GM12878 (cell line): ENCODE measurements around the gene QPRT. TPM values are rescaled to one million over a fixed set of nuclear protein-coding genes. Genes with fewer than 3 reads are reported as not detected.
"Not testable (repeated sequence)": the region's sequence is repeated elsewhere in the genome, so short reads cannot be mapped to it uniquely, and the experiment has no call there.

Experiments
- ATAC-seq: fragments of 200-7000 bp; cut with Tn5 transposase; 3 replicates; pipeline ENCODE4 v1.9.1; 2020; ENCODE audit warnings: mild to moderate bottlenecking, moderate library complexity
- BruUV-seq: library from RNA; stranded (reverse); fragments of 400-500 nt; replicated peaks from 2 replicates; lab custom pipeline; 2021; lab: Mats Ljungman, UMichigan
- CTCF ChIA-PET: fragments of 300-600 bp; sonication (Branson Sonifier 250); formaldehyde crosslinking; extraction: SDS; loops from one replicate; lab custom pipeline; 2021; ENCODE audit warnings: inconsistent platforms; lab: Yijun Ruan, JAX
- POLR2A ChIA-PET: fragments of 350-600 bp; formaldehyde crosslinking; extraction: SDS; loops from one replicate; lab custom pipeline; 2021; ENCODE audit warnings: inconsistent platforms; lab: Charles Lee
- RAD21 ChIA-PET: fragments of 300-600 bp; sonication (Branson Sonifier 250); formaldehyde crosslinking; loops from one replicate; lab custom pipeline; 2023; ENCODE audit warnings: antibody characterized with exemption; ENCODE audit not compliant: unreplicated experiment; lab: Charles Lee
- SMC1A ChIA-PET: fragments of 300-600 bp; sonication (Branson Sonifier 250); formaldehyde crosslinking; loops from one replicate; lab custom pipeline; 2023; ENCODE audit not compliant: unreplicated experiment, uncharacterized antibody; lab: Charles Lee
- DNase-seq: peaks from one replicate; pipeline ENCODE4 v3.0.0-alpha.2; 2011; ENCODE audit warnings: low read depth, low spot score
- FAIRE-seq: peaks from 3 replicates; lab custom pipeline; 2011; peaks lifted over from hg19 to GRCh38; lab: Jason Lieb, UNC
- H2AFZ ChIP-seq: 2 replicates; pipeline ENCODE4 v1.6.0; 2011; ENCODE audit warnings: low read depth, low read length, control low read depth; ENCODE audit not compliant: control insufficient read depth
- H3K27ac ChIP-seq: 2 replicates; pipeline ENCODE4 v1.5.1; 2011; ENCODE audit warnings: control low read depth; ENCODE audit not compliant: control insufficient read depth, insufficient read depth
- H3K27me3 ChIP-seq, 2 experiments: replicated peaks in 1 of 2; 2 replicates each; pipeline versions ENCODE4 v1.6.0 to v1.6.1; 2011; ENCODE audit warnings: low read length in 1 of 2; ENCODE audit not compliant: control insufficient read depth in 2 of 2, insufficient read depth in 2 of 2
- H3K36me3 ChIP-seq, 2 experiments: 2 replicates each; pipeline ENCODE4 v1.5.1; 2011; ENCODE audit warnings: low read length in 1 of 2; ENCODE audit not compliant: control insufficient read depth in 2 of 2, insufficient read depth in 2 of 2
- H3K4me1 ChIP-seq: 2 replicates; pipeline ENCODE4 v1.6.1; 2011; ENCODE audit warnings: mild to moderate bottlenecking, low read length, moderate library complexity, mixed read lengths; ENCODE audit not compliant: control insufficient read depth, insufficient read depth
- H3K4me2 ChIP-seq: 2 replicates; pipeline ENCODE4 v1.6.0; 2011; ENCODE audit warnings: control low read depth; ENCODE audit not compliant: control insufficient read depth, insufficient read depth
- H3K4me3 ChIP-seq: fragments of 200-600 bp; sonication (generic); 2 replicates; pipeline ENCODE4 v1.5.1; 2016
- H3K79me2 ChIP-seq: 2 replicates; pipeline ENCODE4 v1.6.0; 2011; ENCODE audit warnings: low read length; ENCODE audit not compliant: control insufficient read depth, insufficient read depth
- H3K9ac ChIP-seq: 2 replicates; pipeline ENCODE4 v1.8.0; 2011; ENCODE audit warnings: low read length, control low read depth, mixed read lengths; ENCODE audit not compliant: control insufficient read depth, insufficient read depth
- H3K9me3 ChIP-seq: replicated peaks from 3 replicates; pipeline ENCODE4 v1.5.1; 2011; ENCODE audit warnings: mild to moderate bottlenecking, low read length; ENCODE audit not compliant: control insufficient read depth, insufficient read depth
- H4K20me1 ChIP-seq: 2 replicates; pipeline ENCODE4 v1.6.0; 2011; ENCODE audit not compliant: control insufficient read depth, insufficient read depth
- BHLHE40 ChIP-seq, 2 experiments: fragments of 450-650 bp in 1 of 2; IDR thresholded peaks; 2 replicates each; pipeline ENCODE4 v1.6.1; 2011 to 2017; ENCODE audit warnings: low read depth in 2 of 2, borderline replicate concordance in 1 of 2, improper control_type of control experiment in 1 of 2, low read length in 1 of 2, mild to moderate bottlenecking in 1 of 2
- EED ChIP-seq: sonication (generic); IDR thresholded peaks from 2 replicates; pipeline ENCODE4 v1.6.1; 2016; ENCODE audit warnings: antibody characterized with exemption, low read depth
- IKZF1 ChIP-seq: fragments of 450-650 bp; conservative IDR thresholded peaks from 2 replicates; pipeline ENCODE4 v1.6.1; 2017; ENCODE audit warnings: antibody characterized with exemption, mild to moderate bottlenecking
- IKZF2 ChIP-seq, 2 experiments: fragments of 450-650 bp; IDR thresholded peaks; 2 replicates each; pipeline ENCODE4 v1.6.1; 2017; ENCODE audit warnings: mild to moderate bottlenecking in 2 of 2, moderate library complexity in 2 of 2
- MTA2 ChIP-seq: fragments of 450-650 bp; IDR thresholded peaks from 2 replicates; pipeline ENCODE4 v1.6.1; 2016; ENCODE audit warnings: low read depth, mild to moderate bottlenecking, moderate library complexity
- NR2C1 ChIP-seq: fragments of 450-650 bp; IDR thresholded peaks from 2 replicates; pipeline ENCODE4 v1.6.1; 2017; ENCODE audit warnings: antibody characterized with exemption, mild to moderate bottlenecking, moderate library complexity
- NR2F1 ChIP-seq: fragments of 450-650 bp; conservative IDR thresholded peaks from 2 replicates; pipeline ENCODE4 v1.6.1; 2017; ENCODE audit warnings: mild to moderate bottlenecking
- ZNF687 ChIP-seq: fragments of 450-650 bp; IDR thresholded peaks from 2 replicates; pipeline ENCODE4 v1.6.1; 2017; ENCODE audit warnings: mild to moderate bottlenecking, moderate library complexity
- WGBS: methylation state at CpG from one replicate; pipeline ENCODE4 v1.1.6; 2016; ENCODE audit warnings: low lambda C conversion rate; ENCODE audit not compliant: insufficient replicate concordance, insufficient coverage; ENCODE audit errors: missing lambda C conversion rate; 5-methylcytosine and 5-hydroxymethylcytosine counted together
- in situ Hi-C: fragments of 300-500 bp; cut with MboI; formaldehyde crosslinking; loops from 9 replicates; pipeline ENCODE4 v1.14.3; 2018; ENCODE audit warnings: mixed read lengths
- intact Hi-C: fragments of 100-400 bp; cut with micrococcal nuclease; formaldehyde crosslinking; loops from one replicate; pipeline ENCODE4 v1.14.2; 2022; ENCODE audit not compliant: unreplicated experiment
- polyA plus RNA-seq, 11 experiments: library from polyadenylated mRNA; depleted of rRNA in 4 of 11; unstranded in 6 of 11; stranded (reverse) in 5 of 11; fragments of >200 nt; fragmentation: Nextera tagmentation in 4 of 11; fragmentation: Illumina TruSeq in 1 of 11; extraction: Ambion mirVana in 4 of 11; extraction: Trizol in 1 of 11; gene quantifications; 1 replicate in 1 of 11; 2 replicates in 10 of 11; pipeline versions ENCODE4 v1.2.1 to v1.2.3, GENCODE V29; 2011 to 2016; ENCODE audit warnings: inconsistent platforms in 2 of 11, missing spikeins in 2 of 11, low read depth in 1 of 11
- total RNA-seq, 4 experiments: library from RNA; depleted of rRNA in 3 of 4; stranded (reverse); fragments of >200 nt in 3 of 4; fragmentation: Illumina TruSeq in 1 of 4; extraction: Trizol in 1 of 4; gene quantifications; 2 replicates each; pipeline versions ENCODE4 v1.2.1 to v1.2.3, GENCODE V29; 2013 to 2021

QPRT gene
- total and polyA plus RNA-seq, 10 of the 15 experiments (the other 5 are each of a cell fraction or from before 2014, with no cell fraction given): 2.7 to 43.0 (median 31.3) TPM

GRCh38 chr16:29689490-29690351 lies 10.7 kb downstream of the QPRT start:
- FAIRE-seq (peak; percentile 47), ATAC-seq (peak; percentile 33)
- H3K9me3 ChIP-seq, H3K27ac ChIP-seq, H3K27me3 ChIP-seq, H2AFZ ChIP-seq, H4K20me1 ChIP-seq, H3K9ac ChIP-seq, DNase-seq, in situ Hi-C loops, H3K79me2 ChIP-seq, H3K4me3 ChIP-seq, BruUV-seq, H3K36me3 ChIP-seq, intact Hi-C loops: not testable (repeated sequence)
- TF ChIP-seq BHLHE40 (IDR thresholded peaks at IDR 0.05; ENCODE audit: borderline replicate concordance in 1 of 2, low read depth in 2 of 2, low read length in 1 of 2) (peak in 1 of 2 experiments; percentile 24; a peak in 1 of 4 replicates), NR2C1 (peak; percentile 50), IKZF2 (IDR thresholded peaks at IDR 0.05) (peak; percentile 58 to 72), EED (peak; percentile 53), ZNF687 (peak; percentile 42; the same call in 1 of the 2 replicates), IKZF1 (peak; percentile 47; the same call in 1 of the 2 replicates), MTA2 (0 out of 2 replicates have a peak, but pooled peaks have one; percentile 26), NR2F1 (peak; percentile 68; the same call in 1 of the 2 replicates)
- Histone ChIP-seq H3K4me2 (peak overlapping the region; percentile 22; the same call in 1 of the 2 replicates), H3K4me1 (peaks cover 23% of the 10 kb centered on the region)
- 56% methylated on average over 23 of the region's 23 CpGs for WGBS
- ChIA-PET CTCF (interaction anchor here (1.0 to 3.1 kb wide), 4 partner anchors 9 to 158 kb away, joined by 6 to 19 read pairs (median 7); partner anchors contain the start of gene QPRT), SMC1A (interaction anchor here (0.6 to 2.5 kb wide), 7 partner anchors 10 to 118 kb away, joined by 3 to 10 read pairs (median 4); no protein-coding TSS in a partner anchor), RAD21 (interaction anchor here (0.8 to 1.0 kb wide), 2 partner anchors 47 to 288 kb away, joined by 3 read pairs; no protein-coding TSS in a partner anchor), POLR2A (interaction anchor here (1.3 kb wide), 1 partner anchor 27 kb away, joined by 3 read pairs; no protein-coding TSS in a partner anchor)

- H3K36me3 ChIP-seq, H3K4me2 ChIP-seq, intact Hi-C loops, H3K9ac ChIP-seq, H3K27me3 ChIP-seq, ATAC-seq, H3K79me2 ChIP-seq, H3K4me3 ChIP-seq, H3K9me3 ChIP-seq, in situ Hi-C loops, RAD21 ChIA-PET, BruUV-seq, DNase-seq, H3K27ac ChIP-seq, FAIRE-seq, SMC1A ChIA-PET, H2AFZ ChIP-seq, H4K20me1 ChIP-seq: not testable (repeated sequence)
- H3K4me1 ChIP-seq: peaks cover 12% of the 10 kb centered on the region
- WGBS: 92% methylated on average over 26 of the region's 26 CpGs
- ChIA-PET POLR2A (interaction anchor here (0.6 kb wide), 1 partner anchor 216 kb away, joined by 3 read pairs; no protein-coding TSS in a partner anchor), CTCF (interaction anchor here (0.6 to 3.1 kb wide), 5 partner anchors 9 to 206 kb away, joined by 3 to 23 read pairs (median 9); no protein-coding TSS in a partner anchor)
Measured at GRCh38 chr16:29692606-29693005, 13.6 kb downstream of the QPRT start.
